ENCODE measurements around the gene MUC4.

The MUC4 gene

GRCh38 chr3:195802261-195802701 is 9.4 kb downstream of the MUC4 start:
- no peak overlapping the region for H3K27ac ChIP-seq (ENCODE audit: low read depth, low read length)
- H2BK120ac ChIP-seq (ENCODE audit: low read depth, low read length), result no peak overlapping the region
- no peak overlapping the region for H2BK5ac ChIP-seq (ENCODE audit: low read length)
- no peaks in the 10 kb centered on the region for H3K36me3 ChIP-seq (ENCODE audit: control insufficient read depth, insufficient read depth, low read length)
- no peak overlapping the region for H3K18ac ChIP-seq (ENCODE audit: low read length)
- no peak overlapping the region for H3K9ac ChIP-seq (ENCODE audit: low read length)
- no peaks in the 10 kb centered on the region for H3K79me2 ChIP-seq (ENCODE audit: control insufficient read depth, insufficient read depth, low read length)
- H2BK15ac ChIP-seq (replicated peaks; ENCODE audit: low read depth), result no peak overlapping the region
- no peaks in the 10 kb centered on the region for H3K79me1 ChIP-seq (ENCODE audit: low read length)
- H3K4me2 ChIP-seq (ENCODE audit: low read length), result no peak overlapping the region
- H3K4me3 ChIP-seq (ENCODE audit: low read length), result no peak overlapping the region
- no CpG with 5 or more reads among the region's 15 CpGs for WGBS (ENCODE audit: extremely low coverage, insufficient coverage, low lambda C conversion rate)
- H3K4me1 ChIP-seq (ENCODE audit: control insufficient read depth, low read depth, low read length), result peaks cover 3% of the 10 kb centered on the region
- H3K56ac ChIP-seq (ENCODE audit: low read length), result peak overlapping the region; percentile 47
- H2AK5ac ChIP-seq (ENCODE audit: low read length), result no peak overlapping the region
- H3K27me3 ChIP-seq (ENCODE audit: insufficient read depth, low read length, poor library complexity), result no peaks in the 10 kb centered on the region
- no peak overlapping the region for H4K5ac ChIP-seq (ENCODE audit: low read length)
- no peak overlapping the region for H4K8ac ChIP-seq (ENCODE audit: low read depth, low read length)
- H3K4ac ChIP-seq (ENCODE audit: low read depth, low read length), result no peak overlapping the region
- no peak overlapping the region for H3K23ac ChIP-seq (ENCODE audit: low read length)
- no peak for DNase-seq

GRCh38 chr3:195801251-195802183 is 10.2 kb downstream of the MUC4 start:
- no peak overlapping the region for H3K4me3 ChIP-seq (ENCODE audit: low read length)
- no peaks in the 10 kb centered on the region for H3K79me2 ChIP-seq (ENCODE audit: control insufficient read depth, insufficient read depth, low read length)
- H2AK5ac ChIP-seq (ENCODE audit: low read length), result no peak overlapping the region
- H3K4me2 ChIP-seq (ENCODE audit: low read length), result no peak overlapping the region
- no peak overlapping the region for H2BK15ac ChIP-seq (replicated peaks; ENCODE audit: low read depth)
- no peak overlapping the region for H3K4ac ChIP-seq (ENCODE audit: low read depth, low read length)
- peaks cover 3% of the 10 kb centered on the region for H3K4me1 ChIP-seq (ENCODE audit: control insufficient read depth, low read depth, low read length)
- no CpG with 5 or more reads among the region's 35 CpGs for WGBS (ENCODE audit: extremely low coverage, insufficient coverage, low lambda C conversion rate)
- H3K23ac ChIP-seq (ENCODE audit: low read length), result no peak overlapping the region
- no peaks in the 10 kb centered on the region for H3K36me3 ChIP-seq (ENCODE audit: control insufficient read depth, insufficient read depth, low read length)
- no peak overlapping the region for H3K27ac ChIP-seq (ENCODE audit: low read depth, low read length)
- no peak overlapping the region for H2BK120ac ChIP-seq (ENCODE audit: low read depth, low read length)
- H3K56ac ChIP-seq (ENCODE audit: low read length), result no peak overlapping the region
- H2BK5ac ChIP-seq (ENCODE audit: low read length), result no peak overlapping the region
- no peaks in the 10 kb centered on the region for H3K79me1 ChIP-seq (ENCODE audit: low read length)
- no peak overlapping the region for H4K5ac ChIP-seq (ENCODE audit: low read length)
- no peak overlapping the region for H3K18ac ChIP-seq (ENCODE audit: low read length)
- H3K27me3 ChIP-seq (ENCODE audit: insufficient read depth, low read length, poor library complexity), result no peaks in the 10 kb centered on the region
- no peak overlapping the region for H4K8ac ChIP-seq (ENCODE audit: low read depth, low read length)
- no peak overlapping the region for H3K9ac ChIP-seq (ENCODE audit: low read length)
- no peak for DNase-seq

- no peak overlapping the region for H2BK5ac ChIP-seq (ENCODE audit: low read length)
- no peak overlapping the region for H3K18ac ChIP-seq (ENCODE audit: low read length)
- no peak overlapping the region for H2BK120ac ChIP-seq (ENCODE audit: low read depth, low read length)
- H3K79me1 ChIP-seq (ENCODE audit: low read length), result no peaks in the 10 kb centered on the region
- H4K8ac ChIP-seq (ENCODE audit: low read depth, low read length), result no peak overlapping the region
- no peaks in the 10 kb centered on the region for H3K27me3 ChIP-seq (ENCODE audit: insufficient read depth, low read length, poor library complexity)
- H3K56ac ChIP-seq (ENCODE audit: low read length), result no peak overlapping the region
- no peak overlapping the region for H3K23ac ChIP-seq (ENCODE audit: low read length)
- WGBS (ENCODE audit: extremely low coverage, insufficient coverage, low lambda C conversion rate), result no CpG with 5 or more reads among the region's 6 CpGs
- peaks cover 3% of the 10 kb centered on the region for H3K4me1 ChIP-seq (ENCODE audit: control insufficient read depth, low read depth, low read length)
- no peak overlapping the region for H3K4me2 ChIP-seq (ENCODE audit: low read length)
- H3K4ac ChIP-seq (ENCODE audit: low read depth, low read length), result no peak overlapping the region
- H2BK15ac ChIP-seq (replicated peaks; ENCODE audit: low read depth), result no peak overlapping the region
- H3K36me3 ChIP-seq (ENCODE audit: control insufficient read depth, insufficient read depth, low read length), result no peaks in the 10 kb centered on the region
- H3K9ac ChIP-seq (ENCODE audit: low read length), result no peak overlapping the region
- DNase-seq, result no peak
- H2AK5ac ChIP-seq (ENCODE audit: low read length), result no peak overlapping the region
- no peak overlapping the region for H3K27ac ChIP-seq (ENCODE audit: low read depth, low read length)
- H3K4me3 ChIP-seq (ENCODE audit: low read length), result no peak overlapping the region
- H3K79me2 ChIP-seq (ENCODE audit: control insufficient read depth, insufficient read depth, low read length), result no peaks in the 10 kb centered on the region
- H4K5ac ChIP-seq (ENCODE audit: low read length), result no peak overlapping the region
Observed at GRCh38 chr3:195800240-195800639, 11.5 kb downstream of the MUC4 start.

- Histone ChIP-seq H4K8ac (ENCODE audit: low read depth, low read length) (no peak overlapping the region), H4K5ac (ENCODE audit: low read length) (no peak overlapping the region), H3K79me1 (ENCODE audit: low read length) (no peaks in the 10 kb centered on the region), H3K4ac (ENCODE audit: low read depth, low read length) (no peak overlapping the region), H3K9ac (ENCODE audit: low read length) (no peak overlapping the region), H2BK5ac (ENCODE audit: low read length) (no peak overlapping the region), H3K56ac (ENCODE audit: low read length) (no peak overlapping the region), H3K79me2 (ENCODE audit: control insufficient read depth, insufficient read depth, low read length) (no peaks in the 10 kb centered on the region), H3K36me3 (ENCODE audit: control insufficient read depth, insufficient read depth, low read length) (no peaks in the 10 kb centered on the region), H3K4me2 (ENCODE audit: low read length) (no peak overlapping the region), H3K18ac (ENCODE audit: low read length) (no peak overlapping the region), H2AK5ac (ENCODE audit: low read length) (no peak overlapping the region), H3K27ac (ENCODE audit: low read depth, low read length) (no peak overlapping the region), H3K23ac (ENCODE audit: low read length) (no peak overlapping the region), H2BK120ac (ENCODE audit: low read depth, low read length) (no peak overlapping the region), H3K27me3 (ENCODE audit: insufficient read depth, low read length, poor library complexity) (peaks cover 2% of the 10 kb centered on the region), H2BK15ac (replicated peaks; ENCODE audit: low read depth) (no peak overlapping the region), H3K4me3 (ENCODE audit: low read length) (no peak overlapping the region), H3K4me1 (ENCODE audit: control insufficient read depth, low read depth, low read length) (peaks cover 3% of the 10 kb centered on the region)
- no CpG with 5 or more reads among the region's 11 CpGs for WGBS (ENCODE audit: extremely low coverage, insufficient coverage, low lambda C conversion rate)
- no peak for DNase-seq
Observed at GRCh38 chr3:195796795-195797194, 14.9 kb downstream of the MUC4 start.

- Histone ChIP-seq H3K4me3 (ENCODE audit: low read length) (no peak overlapping the region), H2BK15ac (replicated peaks; ENCODE audit: low read depth) (no peak overlapping the region), H3K56ac (ENCODE audit: low read length) (no peak overlapping the region), H3K23ac (ENCODE audit: low read length) (no peak overlapping the region), H3K36me3 (ENCODE audit: control insufficient read depth, insufficient read depth, low read length) (no peaks in the 10 kb centered on the region), H4K8ac (ENCODE audit: low read depth, low read length) (no peak overlapping the region), H2AK5ac (ENCODE audit: low read length) (no peak overlapping the region), H3K27me3 (ENCODE audit: insufficient read depth, low read length, poor library complexity) (peaks cover 2% of the 10 kb centered on the region), H3K4ac (ENCODE audit: low read depth, low read length) (no peak overlapping the region), H3K18ac (ENCODE audit: low read length) (no peak overlapping the region), H2BK5ac (ENCODE audit: low read length) (no peak overlapping the region), H3K9ac (ENCODE audit: low read length) (no peak overlapping the region), H3K79me1 (ENCODE audit: low read length) (no peaks in the 10 kb centered on the region), H4K5ac (ENCODE audit: low read length) (no peak overlapping the region), H2BK120ac (ENCODE audit: low read depth, low read length) (no peak overlapping the region), H3K4me2 (ENCODE audit: low read length) (no peak overlapping the region), H3K4me1 (ENCODE audit: control insufficient read depth, low read depth, low read length) (peaks cover 3% of the 10 kb centered on the region), H3K79me2 (ENCODE audit: control insufficient read depth, insufficient read depth, low read length) (no peaks in the 10 kb centered on the region), H3K27ac (ENCODE audit: low read depth, low read length) (no peak overlapping the region)
- no CpG with 5 or more reads among the region's 8 CpGs for WGBS (ENCODE audit: extremely low coverage, insufficient coverage, low lambda C conversion rate)
- peak; percentile 17 for DNase-seq
Observed at GRCh38 chr3:195794708-195795107, 17.0 kb downstream of the MUC4 start.
